ENCODE measurements around the gene DOP1A. TPM values are rescaled to one million over a fixed set of nuclear protein-coding genes. Genes with fewer than 3 reads are reported as not detected.

Gene DOP1A
- total RNA-seq, 2 donors from 2014 or later: 26.1 to 27.4 TPM

- Histone ChIP-seq H3K36me3 (peaks cover 44% of the 10 kb centered on the region), H3K4me3 (no peak overlapping the region), H3K4me1 (peaks cover 0 to 5% of the 10 kb centered on the region in 2 donors), H3K27me3 (no peaks in the 10 kb centered on the region), H3K27ac (peak overlapping the region; percentile 44 to 51), H3K9me3 (no peaks in the 10 kb centered on the region)
- DNase-seq (ENCODE audit: low spot score): no peak
- TF ChIP-seq CTCF (IDR thresholded peaks at IDR 0.05): no peak
Measured at GRCh38 chr6:83155794-83156193, 88.3 kb downstream of the DOP1A start.

GRCh38 chr6:83160167-83160566, 92.7 kb downstream of the DOP1A start:
- DNase-seq (ENCODE audit: low spot score): no peak
- TF ChIP-seq CTCF (IDR thresholded peaks at IDR 0.05): no peak
- no peak overlapping the region for H3K27ac ChIP-seq

GRCh38 chr6:83167726-83168278, 100.3 kb downstream of the DOP1A start:
- no peak for DNase-seq (ENCODE audit: low spot score)
- Histone ChIP-seq H3K27me3 (no peaks in the 10 kb centered on the region), H3K4me1 (no peaks in the 10 kb centered on the region), H3K4me3 (no peak overlapping the region), H3K27ac (no peak overlapping the region), H3K36me3 (peaks cover 94% of the 10 kb centered on the region), H3K9me3 (no peaks in the 10 kb centered on the region)
- TF ChIP-seq CTCF (IDR thresholded peaks at IDR 0.05): no peak

More at GRCh38 chr6:83160167-83160566, 92.7 kb downstream of the DOP1A start:
- H3K4me3 ChIP-seq: no peak overlapping the region
- H3K4me1 ChIP-seq: peaks cover 0 to 5% of the 10 kb centered on the region in 2 donors
- H3K36me3 ChIP-seq: peaks cover 53% of the 10 kb centered on the region
- H3K9me3 ChIP-seq: no peaks in the 10 kb centered on the region
- H3K27me3 ChIP-seq: no peaks in the 10 kb centered on the region

GRCh38 chr6:83168556-83168955, 101.1 kb downstream of the DOP1A start:
- H3K27ac ChIP-seq: no peak overlapping the region
- no peaks in the 10 kb centered on the region for H3K27me3 ChIP-seq
- DNase-seq (ENCODE audit: low spot score): no peak
- H3K4me3 ChIP-seq: no peak overlapping the region
- no peaks in the 10 kb centered on the region for H3K4me1 ChIP-seq
- no peak for TF ChIP-seq CTCF (IDR thresholded peaks at IDR 0.05)
- H3K9me3 ChIP-seq: no peaks in the 10 kb centered on the region
- H3K36me3 ChIP-seq: peaks cover 96% of the 10 kb centered on the region

- Histone ChIP-seq H3K27me3 (no peaks in the 10 kb centered on the region), H3K4me1 (no peaks in the 10 kb centered on the region), H3K27ac (no peak overlapping the region), H3K36me3 (peaks cover 100% of the 10 kb centered on the region), H3K9me3 (no peaks in the 10 kb centered on the region), H3K4me3 (no peak overlapping the region)
- DNase-seq (ENCODE audit: low spot score): no peak
- TF ChIP-seq CTCF (IDR thresholded peaks at IDR 0.05): no peak
Measured at GRCh38 chr6:83169106-83169505, 101.6 kb downstream of the DOP1A start.

GRCh38 chr6:83169511-83169910, 102.0 kb downstream of the DOP1A start:
- peaks cover 100% of the 10 kb centered on the region for H3K36me3 ChIP-seq
- no peak for DNase-seq (ENCODE audit: low spot score)
- no peak overlapping the region for H3K27ac ChIP-seq
- no peaks in the 10 kb centered on the region for H3K27me3 ChIP-seq
- no peak overlapping the region for H3K4me3 ChIP-seq
- no peaks in the 10 kb centered on the region for H3K9me3 ChIP-seq
- no peak for TF ChIP-seq CTCF (IDR thresholded peaks at IDR 0.05)
- H3K4me1 ChIP-seq: no peaks in the 10 kb centered on the region
